ENCODE results near the gene NLGN4X. TPM values are rescaled to one million over a fixed set of nuclear protein-coding genes. Genes with fewer than 3 reads are reported as not detected.

Gene NLGN4X
- total RNA-seq, 2 donors from 2014 or later: 0.66 to 1.0 TPM

GRCh38 chrX:6041630-6042029, 187.0 kb downstream of the NLGN4X start:
- intact Hi-C loops (cut with DNase I): no loop called here
- H3K9me3 ChIP-seq: no peaks in the 10 kb centered on the region
- no peaks in the 10 kb centered on the region for H3K36me3 ChIP-seq (replicated peaks in 1 of 2; ENCODE audit: insufficient read depth in 1 of 2, low read depth in 2 of 2)
- 55 to 61% methylated on average over 2 of the region's 2 CpGs for WGBS, 2 donors
- no peak overlapping the region for H3K27ac ChIP-seq
- no peak for DNase-seq
- no peak overlapping the region for H3K4me3 ChIP-seq
- ATAC-seq: no peak
- H3K4me1 ChIP-seq: no peaks in the 10 kb centered on the region
- no peaks in the 10 kb centered on the region for H3K27me3 ChIP-seq
- TF ChIP-seq CTCF (IDR thresholded peaks at IDR 0.05): no peak
- TF ChIP-seq POLR2A (IDR thresholded peaks at IDR 0.05): no peak

GRCh38 chrX:6029014-6029413, 199.7 kb downstream of the NLGN4X start:
- H3K27ac ChIP-seq: no peak overlapping the region
- no peak overlapping the region for H3K4me3 ChIP-seq
- no peaks in the 10 kb centered on the region for H3K9me3 ChIP-seq
- 75 to 90% methylated on average over 11 of the region's 11 CpGs for WGBS, 2 donors
- no peaks in the 10 kb centered on the region for H3K4me1 ChIP-seq
- no peaks in the 10 kb centered on the region for H3K36me3 ChIP-seq (replicated peaks in 1 of 2; ENCODE audit: insufficient read depth in 1 of 2, low read depth in 2 of 2)
- DNase-seq (no peak), ATAC-seq (no peak)
- H3K27me3 ChIP-seq: no peaks in the 10 kb centered on the region
- no peak for TF ChIP-seq CTCF (IDR thresholded peaks at IDR 0.05)
- no peak for TF ChIP-seq POLR2A (IDR thresholded peaks at IDR 0.05)
- intact Hi-C loops (cut with DNase I): no loop called here

- 58 to 76% methylated on average over 6 of the region's 6 CpGs for WGBS, 2 donors
- Histone ChIP-seq H3K27me3 (no peaks in the 10 kb centered on the region), H3K4me3 (no peak overlapping the region), H3K9me3 (no peaks in the 10 kb centered on the region), H3K4me1 (no peaks in the 10 kb centered on the region), H3K27ac (no peak overlapping the region), H3K36me3 (replicated peaks in 1 of 2; ENCODE audit: insufficient read depth in 1 of 2, low read depth in 2 of 2) (no peaks in the 10 kb centered on the region)
- intact Hi-C loops (cut with DNase I): no loop called here
- ATAC-seq (no peak), DNase-seq (no peak)
- TF ChIP-seq POLR2A (IDR thresholded peaks at IDR 0.05) (no peak), CTCF (IDR thresholded peaks at IDR 0.05) (no peak)
These were observed 201.7 kb downstream of the NLGN4X start for GRCh38 chrX:6026980-6027379.

- no peak overlapping the region for H3K4me3 ChIP-seq
- no peaks in the 10 kb centered on the region for H3K27me3 ChIP-seq
- H3K9me3 ChIP-seq: no peaks in the 10 kb centered on the region
- intact Hi-C loops (cut with DNase I): no loop called here
- H3K36me3 ChIP-seq (replicated peaks in 1 of 2; ENCODE audit: insufficient read depth in 1 of 2, low read depth in 2 of 2): no peaks in the 10 kb centered on the region
- no peak for DNase-seq
- ATAC-seq: no peak
- H3K4me1 ChIP-seq: no peaks in the 10 kb centered on the region
- WGBS, 2 donors: 38 to 46% methylated on average over 7 of the region's 7 CpGs
- TF ChIP-seq POLR2A (IDR thresholded peaks at IDR 0.05): no peak
- no peak for TF ChIP-seq CTCF (IDR thresholded peaks at IDR 0.05)
- no peak overlapping the region for H3K27ac ChIP-seq
These were observed 202.2 kb downstream of the NLGN4X start for GRCh38 chrX:6026429-6026828.

GRCh38 chrX:6024204-6024603, 204.5 kb downstream of the NLGN4X start:
- H3K9me3 ChIP-seq: no peaks in the 10 kb centered on the region
- intact Hi-C loops (cut with DNase I): no loop called here
- H3K4me1 ChIP-seq: no peaks in the 10 kb centered on the region
- no peaks in the 10 kb centered on the region for H3K27me3 ChIP-seq
- TF ChIP-seq POLR2A (IDR thresholded peaks at IDR 0.05) (no peak), CTCF (IDR thresholded peaks at IDR 0.05) (no peak)
- 78 to 81% methylated on average over 4 of the region's 4 CpGs for WGBS, 2 donors
- ATAC-seq: no peak
- no peaks in the 10 kb centered on the region for H3K36me3 ChIP-seq (replicated peaks in 1 of 2; ENCODE audit: insufficient read depth in 1 of 2, low read depth in 2 of 2)
- H3K4me3 ChIP-seq: no peak overlapping the region
- no peak for DNase-seq
- H3K27ac ChIP-seq: no peak overlapping the region

All from body of pancreas (tissue), 4 donors.